GM21447 (cell line): ENCODE measurements around the gene TMEM44.
"Not testable (repeated sequence)": the region's sequence is repeated elsewhere in the genome, so short reads cannot be mapped to it uniquely, and the experiment has no call there.

Experiments
- ATAC-seq: cut with Tn5 transposase; IDR thresholded peaks from one replicate; pipeline ENCODE4 v1.9.1; 2021; ENCODE audit not compliant: unreplicated experiment

Gene TMEM44

DNA sequence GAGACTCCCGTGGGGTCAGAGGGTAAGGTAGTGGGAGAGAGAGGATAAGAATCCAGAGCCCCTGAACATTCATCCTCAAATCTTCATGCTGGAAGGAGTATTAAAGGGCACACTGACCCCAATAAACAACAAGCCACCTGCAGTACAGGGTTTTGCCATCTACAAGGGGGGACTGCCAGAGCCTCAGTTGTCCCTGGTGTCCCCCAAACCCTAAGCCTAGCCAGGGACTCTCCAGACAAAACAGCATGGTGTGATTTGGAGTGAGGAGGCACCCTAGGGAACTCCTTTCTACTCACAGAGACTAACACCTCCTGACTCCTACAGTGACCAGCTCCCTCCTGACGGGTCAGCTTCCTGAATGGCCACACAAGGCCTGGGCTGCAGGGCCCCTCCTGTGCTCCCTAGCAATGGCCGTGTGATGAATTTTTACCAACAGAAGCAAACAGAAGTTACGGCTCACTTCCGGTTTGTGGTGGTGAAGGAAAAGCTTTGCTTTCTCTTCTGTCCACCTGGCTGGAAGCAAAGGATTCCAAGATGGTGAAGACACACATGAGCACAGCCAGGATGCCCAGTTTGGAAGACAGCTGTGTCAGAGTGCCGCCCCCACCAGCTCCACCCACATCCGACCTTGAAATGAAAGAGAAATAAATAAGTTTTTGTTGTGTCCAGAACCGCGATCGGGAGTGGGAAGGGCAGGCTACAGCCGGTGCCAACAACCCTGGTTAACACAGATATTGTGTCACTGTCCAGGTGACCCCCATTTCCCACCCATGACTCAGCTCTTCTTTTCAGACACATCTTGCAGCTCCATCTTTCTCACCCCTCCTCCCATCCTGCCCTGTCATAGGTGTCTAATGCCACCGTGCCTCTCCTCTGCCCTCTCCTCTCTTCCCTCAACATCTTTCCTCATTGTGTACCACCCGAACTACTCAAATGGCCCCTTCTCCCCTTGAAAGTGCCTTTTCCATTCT lies 76.8 kb downstream of the TMEM44 start:
- no peak for ATAC-seq

DNA sequence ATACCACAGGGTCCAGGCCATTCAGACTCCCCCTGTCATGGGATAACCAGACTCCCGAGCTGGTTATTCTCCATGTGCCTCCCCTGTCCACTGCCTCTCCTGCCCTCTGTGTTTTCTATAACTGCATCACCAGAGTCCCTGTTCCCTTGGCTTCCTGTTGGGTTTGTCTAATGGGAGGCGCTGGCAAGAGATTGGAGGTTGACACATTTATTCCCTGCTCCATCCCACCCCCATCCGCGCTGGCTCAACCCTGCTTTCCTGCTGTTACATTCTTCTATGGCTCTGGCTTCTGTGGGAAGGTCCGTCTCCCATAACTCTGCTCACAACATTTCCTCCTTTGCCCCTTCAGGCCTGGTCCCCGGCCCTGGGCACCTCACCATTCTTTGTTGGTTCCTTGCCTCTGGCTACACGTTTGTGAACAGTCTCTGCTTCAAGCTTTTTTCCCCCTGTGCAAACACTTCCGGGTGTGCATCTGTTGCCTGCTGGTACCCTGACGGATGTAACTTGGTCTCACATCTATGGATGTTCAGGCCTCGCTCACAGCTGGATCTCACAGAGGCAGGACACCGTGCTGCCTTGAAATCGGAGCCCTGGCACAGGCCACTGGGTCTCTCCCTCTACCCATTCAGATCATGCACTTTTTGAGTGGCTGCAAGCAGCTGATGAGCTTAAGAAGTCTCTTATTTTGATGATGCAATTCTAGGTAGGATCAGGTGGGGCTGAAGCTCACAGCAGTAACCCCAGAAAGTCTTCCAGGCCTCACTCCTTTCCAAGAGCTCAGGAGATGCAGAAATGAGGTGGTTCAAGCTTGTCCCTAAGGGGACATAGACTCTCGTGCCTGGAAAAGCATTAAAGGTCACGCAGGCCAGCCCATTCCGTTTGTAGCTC lies 77.8 kb downstream of the TMEM44 start:
- ATAC-seq: no peak

DNA sequence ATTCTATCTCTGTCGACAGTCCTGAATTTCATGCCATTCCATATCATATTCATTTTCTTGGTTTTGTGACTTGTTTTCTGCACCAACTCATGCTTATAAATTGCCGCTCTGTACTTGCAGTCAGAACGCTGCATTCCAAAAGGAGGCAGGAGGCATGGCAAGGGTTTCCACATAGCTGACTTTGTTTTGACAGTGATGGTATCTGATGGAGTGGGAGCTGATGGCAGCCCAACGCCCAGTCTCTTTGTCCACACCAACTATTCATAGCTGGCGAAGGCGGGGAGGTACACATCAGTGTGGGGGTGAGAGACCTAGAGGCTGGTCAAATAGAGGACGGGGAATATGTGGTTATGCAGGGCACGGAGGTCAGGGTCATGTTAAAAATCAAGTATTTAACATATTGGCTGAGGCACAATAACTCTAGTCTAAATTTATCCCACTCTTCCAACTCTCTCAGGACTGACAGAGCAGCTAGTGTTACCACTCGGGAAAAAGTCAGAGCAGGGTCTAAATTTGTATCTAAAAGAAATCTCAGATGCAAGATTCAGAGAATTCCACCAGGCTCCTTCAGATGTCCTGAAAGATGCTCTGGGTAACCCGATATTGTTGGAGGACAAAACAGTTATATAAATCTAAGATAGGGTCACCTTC lies 78.6 kb downstream of the TMEM44 start:
- ATAC-seq: no peak

- ATAC-seq: no peak
These were observed 80.8 kb downstream of the TMEM44 start for GRCh38 chr3:194552327-194552949.

GRCh38 chr3:194549853-194550252 lies 83.4 kb downstream of the TMEM44 start:
- ATAC-seq: no peak

DNA sequence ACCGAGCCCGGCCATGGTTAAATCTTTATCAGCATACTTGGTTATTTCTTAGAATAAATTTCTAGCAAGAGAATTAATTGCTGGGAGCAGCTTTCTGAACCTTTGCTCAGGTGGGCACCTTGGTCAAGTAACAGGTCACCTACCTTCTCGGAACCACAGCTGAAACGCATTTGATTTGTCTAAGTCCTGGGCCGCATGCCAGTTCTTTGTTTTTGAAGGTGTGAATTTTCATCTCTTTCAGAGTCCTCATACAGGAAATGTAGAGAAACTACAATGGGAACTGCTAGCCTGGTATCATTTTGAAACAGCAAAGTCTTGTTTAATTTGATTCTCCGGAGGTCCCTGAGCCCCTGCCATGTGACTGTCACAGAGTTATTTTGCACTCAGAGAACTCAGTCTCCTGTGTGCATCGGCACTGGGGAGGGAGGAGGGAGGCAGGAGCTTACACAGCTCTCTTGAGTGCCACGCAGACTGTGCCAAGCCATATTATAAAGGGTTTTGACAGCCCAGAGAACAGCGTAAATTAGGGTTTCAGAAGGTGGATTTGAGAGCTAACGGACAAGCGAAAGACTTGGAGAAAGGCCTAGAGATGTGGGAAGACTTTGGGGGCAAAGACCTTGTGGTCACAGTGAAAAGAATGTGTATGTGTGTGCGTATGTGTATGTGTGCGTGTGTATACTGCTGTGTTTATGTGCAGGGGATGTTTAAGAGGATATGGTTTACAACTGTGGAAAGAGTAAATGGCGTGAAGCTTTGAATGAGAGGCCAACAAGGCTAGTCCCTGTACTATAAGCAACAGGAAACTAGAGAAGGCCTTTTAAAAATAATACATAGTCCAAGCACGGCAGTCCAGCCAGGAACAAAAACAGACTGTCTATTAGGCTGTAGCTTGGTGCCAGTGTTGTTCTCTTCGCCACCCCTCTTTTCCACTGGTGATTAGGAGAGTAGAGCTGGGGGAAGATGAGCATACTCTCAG lies 84.6 kb downstream of the TMEM44 start:
- no peak for ATAC-seq

GRCh38 chr3:194547042-194547441 lies 86.2 kb downstream of the TMEM44 start:
- ATAC-seq: no peak

- ATAC-seq: not testable (repeated sequence)
These were observed 87.7 kb downstream of the TMEM44 start for GRCh38 chr3:194545538-194545937.

- no peak for ATAC-seq
These were observed 89.7 kb downstream of the TMEM44 start for GRCh38 chr3:194543550-194543949.

- ATAC-seq: no peak
These were observed 91.7 kb downstream of the TMEM44 start for GRCh38 chr3:194541483-194541882.

- ATAC-seq: no peak
These were observed 92.8 kb downstream of the TMEM44 start for GRCh38 chr3:194540274-194540905.

DNA sequence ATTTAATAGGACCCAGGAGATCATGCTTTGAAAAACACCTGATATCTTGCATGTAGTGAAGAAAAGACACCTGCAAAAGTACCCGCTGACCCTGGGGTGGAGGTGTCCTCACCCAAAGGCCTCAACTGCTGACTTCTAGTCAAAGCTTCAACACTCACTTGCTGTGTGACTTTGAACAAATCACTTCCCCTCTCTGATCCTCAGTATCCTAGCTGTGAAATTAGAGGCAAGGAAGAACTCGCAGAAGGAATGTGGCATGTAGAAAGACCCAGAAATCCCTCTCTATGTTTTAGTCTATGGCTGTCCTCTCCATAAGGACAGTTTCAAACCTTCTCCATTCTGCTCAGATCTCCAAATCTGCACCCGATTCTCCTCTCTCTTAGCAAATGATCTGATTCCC lies 93.7 kb downstream of the TMEM44 start:
- no peak for ATAC-seq

DNA sequence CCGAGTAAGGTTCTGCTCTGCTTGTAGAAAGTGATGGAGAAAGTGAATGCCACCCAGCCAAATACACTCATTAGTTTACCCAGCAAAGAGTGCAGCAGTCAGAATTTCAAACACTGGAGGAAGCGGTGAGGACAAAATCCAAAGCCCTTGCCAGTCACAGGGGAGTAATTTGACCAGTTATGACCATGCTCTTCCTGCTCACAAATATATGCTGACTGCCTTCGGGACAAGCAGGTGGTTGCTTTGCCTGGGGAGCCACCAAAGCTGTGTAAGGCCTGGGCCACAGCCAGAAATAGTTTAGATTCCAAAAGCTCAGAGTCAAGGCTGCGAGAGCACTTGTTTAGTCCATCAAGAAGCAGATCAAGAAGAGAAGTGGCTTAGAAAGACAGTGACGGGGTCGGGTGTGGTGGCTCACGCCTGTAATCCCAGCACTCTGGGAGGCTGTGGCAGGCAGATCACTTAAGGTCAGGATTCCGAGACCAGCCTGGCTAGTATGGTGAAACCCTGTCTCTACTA lies 95.4 kb downstream of the TMEM44 start:
- no peak for ATAC-seq
